GM12892 (cell line): ENCODE data around the gene KLB.
"Not testable (repeated sequence)": the region's sequence is repeated elsewhere in the genome, so short reads cannot be mapped to it uniquely, and the experiment has no call there.

Source experiments
- DNase-seq: peaks from one replicate; pipeline ENCODE4 v3.0.0; 2011; ENCODE audit not compliant: insufficient read length
- FAIRE-seq: peaks from 2 replicates; lab custom pipeline; 2011; peaks lifted over from hg19 to GRCh38; lab: Jason Lieb, UNC
- POLR2A ChIP-seq: IDR thresholded peaks from 2 replicates; pipeline ENCODE4 v1.6.1; 2011; ENCODE audit warnings: low read depth, low read length, control low read depth
- POLR2AphosphoS5 ChIP-seq: IDR thresholded peaks from 2 replicates; pipeline ENCODE4 v1.6.1; 2011; ENCODE audit warnings: low read depth, low read length, control low read depth
- TAF1 ChIP-seq: IDR thresholded peaks from 2 replicates; pipeline ENCODE4 v1.6.1; 2011; ENCODE audit warnings: low read depth, mild to moderate bottlenecking, control low read depth, low read length, borderline replicate concordance

The KLB gene

DNA sequence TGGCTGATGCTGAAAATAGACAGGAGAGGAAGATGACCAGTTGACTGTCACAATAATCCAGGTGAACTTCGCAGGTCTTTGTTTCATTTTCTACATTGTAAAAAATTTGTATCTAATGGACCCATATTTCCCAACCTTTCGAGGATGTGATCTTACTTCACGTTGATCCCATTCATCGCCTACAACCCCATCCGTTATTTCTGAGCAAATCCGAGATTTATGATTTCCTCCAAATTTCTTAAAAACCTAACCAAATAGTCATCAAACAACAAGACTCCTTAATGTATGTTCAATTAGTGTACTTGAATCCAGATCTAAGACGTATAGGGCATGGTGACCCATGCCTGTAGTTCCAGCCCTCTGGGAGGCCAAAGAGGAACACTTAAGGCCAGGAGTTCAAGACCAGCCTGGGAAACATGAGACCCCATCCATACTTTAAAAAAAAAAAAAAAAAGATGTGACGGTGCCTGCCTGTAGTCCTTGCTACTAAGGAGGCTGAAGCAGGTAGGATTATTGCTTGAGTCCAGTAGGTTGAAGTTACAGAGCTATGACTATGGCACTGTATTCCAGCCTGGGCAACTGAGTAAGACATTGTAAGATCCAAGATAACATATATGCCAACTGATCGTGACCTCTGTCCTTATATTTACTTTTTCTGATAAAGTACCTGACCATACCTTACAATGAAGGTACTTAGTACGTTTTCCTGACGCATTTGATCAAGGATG is 46.3 kb downstream of the KLB start:
- no peak for FAIRE-seq
- no peak for DNase-seq
- no peak for TF ChIP-seq TAF1
- peak; percentile 52; the same call in 1 of the 2 replicates for TF ChIP-seq POLR2AphosphoS5
- TF ChIP-seq POLR2A: peak; percentile 61

DNA sequence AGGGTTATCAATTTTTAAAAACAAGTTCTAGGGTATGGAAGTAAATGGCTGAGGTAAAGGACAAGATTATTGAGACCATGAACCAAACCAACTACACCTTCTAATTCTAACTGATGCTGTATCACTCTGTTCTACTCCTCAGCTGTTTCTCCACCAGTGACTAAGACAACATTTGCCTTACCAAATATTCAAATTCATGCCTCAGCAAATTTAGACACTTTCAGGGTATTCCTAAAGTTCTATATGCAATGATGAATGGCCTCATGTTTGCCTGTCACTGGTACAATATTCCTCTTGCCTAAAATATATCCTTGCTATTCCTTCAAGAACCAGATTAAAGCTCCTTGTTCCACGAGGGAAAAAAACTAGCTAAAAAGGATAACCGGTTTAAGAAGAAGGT is 47.0 kb downstream of the KLB start:
- DNase-seq (no peak), FAIRE-seq (no peak)
- no peak for TF ChIP-seq TAF1
- no peak for TF ChIP-seq POLR2A
- no peak for TF ChIP-seq POLR2AphosphoS5

DNA sequence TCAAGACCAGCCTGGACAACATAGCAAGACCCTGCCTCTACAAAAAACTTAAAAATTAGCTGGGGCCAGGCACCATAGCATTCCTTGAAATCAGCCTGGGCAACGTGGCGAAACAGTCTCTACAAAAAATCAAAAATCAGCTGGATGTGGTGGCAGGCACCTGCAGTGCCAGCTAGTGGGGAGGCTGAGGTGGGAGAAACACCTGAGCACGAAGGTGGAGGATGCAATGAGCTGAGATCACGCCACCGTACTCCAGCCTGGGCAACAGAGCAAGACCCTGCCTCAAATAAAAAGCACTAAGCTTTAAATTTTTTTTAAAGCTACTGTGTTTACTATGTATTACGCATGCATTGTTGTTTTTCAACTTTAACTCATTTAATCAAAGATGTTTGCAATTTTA is 48.8 kb downstream of the KLB start:
- DNase-seq (no peak), FAIRE-seq (no peak)
- TF ChIP-seq POLR2AphosphoS5 (peak; percentile 50; the same call in 1 of the 2 replicates), TAF1 (no peak)

DNA sequence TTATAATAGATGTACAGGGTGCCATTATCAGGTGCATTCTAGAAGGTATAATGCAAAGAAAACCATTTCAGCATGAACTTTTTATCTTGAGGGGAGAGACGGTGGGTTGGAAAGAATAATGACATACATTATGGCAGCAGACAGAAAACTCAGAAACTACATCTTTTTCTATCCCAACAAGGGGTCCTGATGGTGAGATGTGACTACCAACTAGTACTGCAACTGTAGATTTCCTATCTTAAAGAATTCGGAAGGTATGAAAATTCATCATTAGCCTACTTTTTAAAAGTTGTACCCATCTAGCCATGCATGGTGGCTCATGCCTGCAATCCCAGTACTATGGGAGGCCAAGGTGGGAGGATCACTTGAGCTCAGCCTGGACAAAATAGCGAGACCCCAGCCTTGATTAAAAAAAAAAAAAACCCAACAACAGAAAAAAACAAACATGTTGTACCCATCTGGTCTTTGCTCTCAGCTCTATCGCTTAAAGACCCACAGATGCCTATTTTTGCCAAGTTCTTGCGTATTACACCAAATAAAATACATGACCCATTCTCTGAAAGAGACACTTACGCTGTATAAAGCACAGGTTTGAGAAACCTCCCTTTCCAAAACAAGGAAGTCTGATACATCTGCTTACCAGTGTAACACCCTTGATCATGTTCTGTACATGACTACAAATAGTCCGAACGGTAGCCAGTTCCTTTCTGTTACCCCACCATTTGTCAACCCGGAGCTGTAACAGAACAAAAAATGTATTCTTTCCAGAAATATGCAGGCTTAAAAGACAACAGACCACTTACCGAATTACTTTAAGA is 50.4 kb downstream of the KLB start:
- TF ChIP-seq POLR2A (no peak; the same call in 1 of the 2 replicates), POLR2AphosphoS5 (peak; percentile 58; the same call in 1 of the 2 replicates)
- FAIRE-seq: no peak
- no peak for DNase-seq

DNA sequence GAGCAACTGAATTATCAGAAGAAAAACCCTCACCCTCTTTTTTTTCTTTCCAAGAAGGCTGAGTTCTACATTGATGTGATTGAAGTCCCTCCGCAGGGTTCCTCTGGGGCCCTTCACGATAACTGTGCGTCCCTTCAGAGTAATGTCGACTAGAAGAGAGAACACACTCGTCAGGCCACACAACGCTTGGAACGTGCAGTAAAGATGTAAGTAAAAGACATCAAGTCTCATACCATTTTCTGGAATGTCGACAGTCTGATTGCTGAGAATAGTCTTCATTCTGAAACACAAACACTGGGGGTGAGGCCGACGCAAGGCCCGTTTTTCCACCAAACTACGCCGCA is 51.4 kb downstream of the KLB start:
- not testable (repeated sequence) for FAIRE-seq, DNase-seq

DNA sequence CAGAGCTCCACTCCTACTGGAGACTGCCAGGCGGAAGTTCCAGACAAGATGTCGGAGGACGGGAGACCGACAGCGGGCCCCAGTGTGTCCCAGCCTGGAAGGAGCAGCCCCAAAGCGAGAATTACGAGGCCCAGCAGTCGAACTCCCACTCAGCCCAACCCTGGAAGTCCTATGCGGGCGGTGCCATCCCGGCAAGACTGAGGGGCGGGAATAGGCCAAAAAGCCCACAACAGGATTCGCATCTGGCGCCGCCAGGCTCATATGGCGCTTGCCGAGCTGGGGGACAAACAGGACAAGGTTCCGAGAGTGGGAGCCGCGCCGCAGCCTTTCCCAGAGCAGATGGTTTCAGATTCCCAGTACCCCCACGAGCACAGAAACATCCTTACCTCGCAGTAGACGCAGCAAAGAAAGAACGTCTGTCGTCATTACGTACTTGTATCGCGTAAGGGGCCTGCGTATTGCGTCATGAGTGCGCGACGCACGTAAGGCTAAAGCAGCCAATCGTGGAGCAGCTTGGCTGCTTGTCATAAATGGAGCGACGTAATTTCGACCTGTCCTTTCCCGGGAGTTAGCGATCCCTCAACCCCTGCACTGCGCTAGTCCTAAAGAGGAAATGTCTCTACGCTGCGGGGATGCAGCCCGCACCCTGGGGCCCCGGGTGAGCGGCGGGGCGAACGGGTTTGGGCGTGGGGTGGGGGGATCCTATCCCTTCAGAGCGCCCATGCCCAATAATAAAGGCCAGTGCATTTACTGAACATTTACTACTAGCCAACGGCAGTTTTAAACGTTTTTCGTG is 52.0 kb downstream of the KLB start, which contains the start of the genes LIAS and RPL9:
LIAS (plus strand) TSS at position 552 of the 796 bp plus-strand sequence; CDS start at position 614, 62 bp downstream.
RPL9 (minus strand) TSS at position 418 of the 796 bp plus-strand sequence. CDS start 483 bp downstream, outside the sequence.
- DNase-seq: peak; percentile 76
- peak; percentile 100 for TF ChIP-seq POLR2A
- TF ChIP-seq TAF1: peak; percentile 99
- TF ChIP-seq POLR2AphosphoS5: peak; percentile 99
- FAIRE-seq: peak; percentile 99

DNA sequence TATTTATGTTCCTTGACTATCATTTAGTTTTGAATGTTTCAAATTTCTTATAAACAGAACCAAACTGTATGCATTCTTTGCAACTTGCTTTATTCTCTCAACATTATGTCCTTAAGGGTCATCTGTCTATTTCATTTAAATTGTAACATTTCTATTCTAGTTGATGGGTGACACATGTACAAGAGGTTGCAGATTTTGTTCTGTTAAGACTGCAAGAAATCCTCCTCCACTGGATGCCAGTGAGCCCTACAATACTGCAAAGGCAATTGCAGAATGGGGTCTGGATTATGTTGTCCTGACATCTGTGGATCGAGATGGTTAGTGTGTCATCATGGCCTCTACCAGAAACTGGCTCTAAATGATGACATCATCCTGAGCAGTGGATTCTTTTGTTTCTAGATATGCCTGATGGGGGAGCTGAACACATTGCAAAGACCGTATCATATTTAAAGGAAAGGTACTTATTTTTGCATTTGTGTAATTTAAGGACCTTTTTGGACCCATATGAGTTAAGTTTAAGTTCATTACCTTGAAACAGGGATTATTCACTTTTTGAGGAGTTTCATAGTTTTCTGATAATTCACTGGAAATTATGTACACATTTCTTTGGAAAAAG is 58.3 kb downstream of the KLB start:
- DNase-seq (no peak), FAIRE-seq (peak; percentile 40)
- no peak for TF ChIP-seq TAF1
- no peak for TF ChIP-seq POLR2AphosphoS5
- no peak for TF ChIP-seq POLR2A

DNA sequence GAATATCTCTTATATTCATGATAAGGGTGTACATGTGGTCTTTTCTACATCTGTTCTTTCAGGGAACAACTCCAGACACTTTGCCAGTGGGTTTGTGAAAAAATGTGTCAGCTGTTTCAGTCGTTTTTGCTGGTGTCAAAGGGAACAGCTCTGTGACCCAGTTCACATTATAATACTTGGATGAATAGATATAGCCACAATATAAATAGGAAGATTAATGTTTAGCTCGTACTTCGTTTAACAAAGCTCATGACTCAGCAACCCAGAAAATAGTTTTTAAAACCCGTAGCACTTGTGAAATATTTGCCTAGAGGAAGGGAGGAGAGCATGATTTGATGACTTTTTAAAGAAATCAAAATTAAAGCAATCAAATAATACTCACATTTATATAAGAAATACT is 60.0 kb downstream of the KLB start:
- no peak for DNase-seq
- TF ChIP-seq POLR2AphosphoS5: no peak
- TF ChIP-seq POLR2A: no peak
- TF ChIP-seq TAF1: no peak
- no peak for FAIRE-seq

DNA sequence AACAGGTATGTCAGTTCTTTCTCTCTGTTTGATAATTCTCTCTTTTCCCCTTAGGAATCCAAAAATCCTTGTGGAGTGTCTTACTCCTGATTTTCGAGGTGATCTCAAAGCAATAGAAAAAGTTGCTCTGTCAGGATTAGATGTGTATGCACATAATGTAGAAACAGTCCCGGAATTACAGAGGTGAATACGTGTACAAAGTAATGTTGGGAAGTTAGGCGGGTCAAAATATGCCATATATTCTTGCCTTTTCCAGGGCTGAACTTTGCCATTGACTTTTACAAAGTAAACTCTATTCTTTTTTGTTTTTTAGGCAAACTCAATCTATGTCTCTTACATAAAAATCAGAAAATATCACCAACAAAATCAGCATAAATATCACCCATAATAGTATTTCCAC is 60.7 kb downstream of the KLB start:
- DNase-seq (no peak), FAIRE-seq (no peak)
- no peak for TF ChIP-seq POLR2AphosphoS5
- TF ChIP-seq POLR2A: no peak
- no peak for TF ChIP-seq TAF1

DNA sequence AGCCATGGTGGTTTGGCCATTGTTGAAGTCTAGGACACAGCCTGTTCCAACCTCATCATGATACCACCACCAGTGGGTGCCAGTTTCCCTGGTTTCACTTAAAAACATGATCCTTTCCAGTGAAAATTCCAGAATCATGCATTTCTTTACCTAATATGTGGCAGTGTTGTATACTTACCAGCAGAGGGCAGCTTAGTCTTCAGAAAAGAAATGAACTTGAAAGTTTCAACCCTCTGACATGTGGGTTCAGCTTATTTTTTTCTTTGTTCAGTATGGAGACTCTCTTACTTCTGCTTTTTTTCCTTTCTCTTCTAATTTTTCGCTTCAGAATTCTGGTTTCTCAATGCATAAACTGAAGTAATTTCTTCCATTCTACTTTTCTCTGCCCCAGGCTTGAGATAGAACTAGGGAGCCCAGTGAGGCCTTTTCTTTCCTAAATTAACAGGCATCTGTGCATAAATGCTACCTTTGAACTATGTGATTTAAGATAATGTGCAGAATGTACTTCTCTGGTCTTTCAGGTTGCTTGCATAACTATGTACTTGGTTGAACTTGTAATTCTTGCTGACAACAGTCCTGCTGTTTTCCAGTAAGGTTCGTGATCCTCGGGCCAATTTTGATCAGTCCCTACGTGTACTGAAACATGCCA is 62.8 kb downstream of the KLB start:
- peak; percentile 82 for FAIRE-seq
- no peak for DNase-seq
- TF ChIP-seq TAF1 (no peak), POLR2A (no peak), POLR2AphosphoS5 (no peak)
